CD14-positive monocyte (primary cell): Measurements from ENCODE around the gene CACNA1D. TPM values are rescaled to one million over a fixed set of nuclear protein-coding genes. Genes with fewer than 3 reads are reported as not detected.
A peak's percentile ranks its signal among the peaks of the same experiment; 100 is the strongest.

ENCODE experiments used
- DNase-seq, 3 donors: peaks; one replicate each; pipeline ENCODE4 v3.0.0-alpha.2; 2011 to 2022
- H2AFZ ChIP-seq: 2 replicates; pipeline ENCODE4 v1.6.0; 2012; ENCODE audit warnings: mild to moderate bottlenecking, low read depth, low read length, inconsistent platforms; ENCODE audit not compliant: insufficient read depth, poor library complexity, severe bottlenecking
- H3K27ac ChIP-seq, 2 donors: 1 replicate in 1 of 2; 2 replicates in 1 of 2; pipeline ENCODE4 v1.5.1; 2012 to 2013; ENCODE audit warnings: low read length in 2 of 2, control low read depth in 1 of 2, inconsistent platforms in 1 of 2, low read depth in 1 of 2, mild to moderate bottlenecking in 1 of 2
- H3K27me3 ChIP-seq, 2 donors: one replicate each; pipeline versions ENCODE4 v1.6.0 to v1.6.1; 2011 to 2013; ENCODE audit warnings: low read length in 2 of 2; ENCODE audit not compliant: control insufficient read depth in 2 of 2, insufficient read depth in 2 of 2
- H3K36me3 ChIP-seq, 2 donors: replicated peaks in 1 of 2; 1 replicate in 1 of 2; 2 replicates in 1 of 2; pipeline versions ENCODE4 v1.5.1 to v1.6.1; 2012 to 2013; ENCODE audit warnings: low read length in 2 of 2, control low read depth in 1 of 2, inconsistent platforms in 1 of 2, mild to moderate bottlenecking in 1 of 2; ENCODE audit not compliant: insufficient read depth in 2 of 2, control insufficient read depth in 1 of 2
- H3K4me1 ChIP-seq, 2 donors: 1 replicate in 1 of 2; 2 replicates in 1 of 2; pipeline versions ENCODE4 v1.5.1 to v1.6.1; 2012 to 2013; ENCODE audit warnings: low read length in 2 of 2, control low read depth in 1 of 2, inconsistent platforms in 1 of 2, mild to moderate bottlenecking in 1 of 2, moderate library complexity in 1 of 2; ENCODE audit not compliant: insufficient read depth in 2 of 2, control insufficient read depth in 1 of 2
- H3K4me2 ChIP-seq: replicated peaks from 2 replicates; pipeline ENCODE3; 2012; ENCODE audit warnings: low read length, moderate library complexity, mild to moderate bottlenecking; ENCODE audit not compliant: poor library complexity, severe bottlenecking; ENCODE audit errors: extremely low read depth
- H3K4me3 ChIP-seq, 3 experiments: fragments of 200-600 bp in 1 of 3; sonication (generic) in 1 of 3; replicated peaks in 1 of 3; 1 replicate in 2 of 3; 2 replicates in 1 of 3; pipeline ENCODE4 v1.5.1; 2011 to 2013; ENCODE audit warnings: low read length in 3 of 3, mild to moderate bottlenecking in 3 of 3, control low read depth in 2 of 3, low read depth in 2 of 3, inconsistent platforms in 1 of 3, moderate library complexity in 1 of 3
- H3K79me2 ChIP-seq: 2 replicates; pipeline ENCODE4 v1.6.0; 2012; ENCODE audit warnings: mild to moderate bottlenecking, control low read depth, inconsistent platforms, low read length, moderate library complexity; ENCODE audit not compliant: insufficient read depth
- H3K9ac ChIP-seq: 2 replicates; pipeline ENCODE4 v1.6.0; 2017; ENCODE audit warnings: low read length, mild to moderate bottlenecking; ENCODE audit not compliant: insufficient read depth, poor library complexity, severe bottlenecking
- H3K9me3 ChIP-seq, 2 donors: replicated peaks in 1 of 2; 1 replicate in 1 of 2; 2 replicates in 1 of 2; pipeline versions ENCODE4 v1.5.1 to v1.6.1; 2012 to 2013; ENCODE audit warnings: low read length in 2 of 2, control low read depth in 1 of 2; ENCODE audit not compliant: control insufficient read depth in 1 of 2, insufficient read depth in 1 of 2
- H4K20me1 ChIP-seq: 2 replicates; pipeline ENCODE4 v1.6.0; 2012; ENCODE audit warnings: mild to moderate bottlenecking, low read length, control low read depth, moderate library complexity; ENCODE audit not compliant: insufficient read depth
- H3K27ac Mint-ChIP-seq, 7 donors: one replicate each; pipeline ENCODE4 v1.8.0; 2020; ENCODE audit warnings: mild to moderate bottlenecking in 7 of 7, mixed read lengths in 7 of 7, moderate library complexity in 6 of 7, inconsistent platforms in 2 of 7
- H3K27me3 Mint-ChIP-seq, 3 donors: one replicate each; pipeline ENCODE4 v1.8.0; 2021 to 2022; ENCODE audit warnings: low read depth in 3 of 3, mild to moderate bottlenecking in 3 of 3, mixed read lengths in 3 of 3, moderate library complexity in 3 of 3, inconsistent platforms in 1 of 3
- H3K36me3 Mint-ChIP-seq, 2 donors: one replicate each; pipeline ENCODE4 v1.8.0; 2020; ENCODE audit warnings: mixed read lengths in 2 of 2, inconsistent platforms in 1 of 2, mild to moderate bottlenecking in 1 of 2
- H3K4me1 Mint-ChIP-seq: one replicate; pipeline ENCODE4 v1.8.0; 2020; ENCODE audit warnings: mild to moderate bottlenecking, mixed read lengths
- H3K4me3 Mint-ChIP-seq, 2 donors: one replicate each; pipeline ENCODE4 v1.8.0; 2020; ENCODE audit warnings: mild to moderate bottlenecking in 2 of 2, mixed read lengths in 2 of 2, moderate library complexity in 1 of 2
- H3K9me3 Mint-ChIP-seq, 7 donors: one replicate each; pipeline ENCODE4 v1.8.0; 2020 to 2022; ENCODE audit warnings: mixed read lengths in 7 of 7, mild to moderate bottlenecking in 6 of 7, moderate library complexity in 6 of 7, inconsistent platforms in 2 of 7
- WGBS: methylation state at CpG from one replicate; pipeline ENCODE4 v1.1.5; 2013; ENCODE audit warnings: missing lambda C conversion rate; ENCODE audit not compliant: insufficient coverage; 5-methylcytosine and 5-hydroxymethylcytosine counted together
- intact Hi-C, 2 donors: fragments of 100-400 bp; cut with micrococcal nuclease; formaldehyde crosslinking; loops; one replicate each; pipeline versions ENCODE4 v1.15.0 to v1.15.1; 2023
- polyA plus RNA-seq, 3 donors: library from polyadenylated mRNA; depleted of rRNA in 1 of 3; unstranded in 2 of 3; stranded (reverse) in 1 of 3; fragments of 300-500 nt in 2 of 3; fragments of >200 nt in 1 of 3; fragmentation: Illumina TruSeq in 2 of 3; gene quantifications; 1 replicate in 2 of 3; 2 replicates in 1 of 3; pipeline ENCODE4 v1.2.3, GENCODE V29; 2012 to 2021
- TF ChIP-seq, protein P1 (sequence below): fragments of 200-600 bp; IDR thresholded peaks from one replicate; pipeline ENCODE4 v1.8.0; 2022; ENCODE audit warnings: antibody characterized with exemption, mild to moderate bottlenecking

Gene CACNA1D
- polyA plus RNA-seq, 3 donors = 0.29 to 1.2 (median 0.98) TPM

GRCh38 chr3:53624061-53624857, 129.8 kb downstream of the CACNA1D start:
- intact Hi-C loops = no loop called here
- H3K4me3 ChIP-seq = no peak overlapping the region
- H3K9me3 Mint-ChIP-seq = peaks cover 0 to 2% (median 0%) of the 10 kb centered on the region in 7 donors
- no peaks in the 10 kb centered on the region for H3K36me3 Mint-ChIP-seq
- no peaks in the 10 kb centered on the region for H4K20me1 ChIP-seq
- no peaks in the 10 kb centered on the region for H3K9me3 ChIP-seq
- H3K27me3 ChIP-seq = peaks cover 7 to 24% of the 10 kb centered on the region in 2 donors
- DNase-seq = no peak
- no peaks in the 10 kb centered on the region for H3K4me1 Mint-ChIP-seq
- H3K27ac Mint-ChIP-seq = no peak overlapping the region
- WGBS = 86% methylated on average over 4 of the region's 10 CpGs
- no peak overlapping the region for H3K4me2 ChIP-seq
- H3K9ac ChIP-seq = no peak overlapping the region
- H3K36me3 ChIP-seq = no peaks in the 10 kb centered on the region
- peak overlapping the region in 1 of 2 donors; percentile 9 for H3K4me3 Mint-ChIP-seq
- TF ChIP-seq, protein P1, sequence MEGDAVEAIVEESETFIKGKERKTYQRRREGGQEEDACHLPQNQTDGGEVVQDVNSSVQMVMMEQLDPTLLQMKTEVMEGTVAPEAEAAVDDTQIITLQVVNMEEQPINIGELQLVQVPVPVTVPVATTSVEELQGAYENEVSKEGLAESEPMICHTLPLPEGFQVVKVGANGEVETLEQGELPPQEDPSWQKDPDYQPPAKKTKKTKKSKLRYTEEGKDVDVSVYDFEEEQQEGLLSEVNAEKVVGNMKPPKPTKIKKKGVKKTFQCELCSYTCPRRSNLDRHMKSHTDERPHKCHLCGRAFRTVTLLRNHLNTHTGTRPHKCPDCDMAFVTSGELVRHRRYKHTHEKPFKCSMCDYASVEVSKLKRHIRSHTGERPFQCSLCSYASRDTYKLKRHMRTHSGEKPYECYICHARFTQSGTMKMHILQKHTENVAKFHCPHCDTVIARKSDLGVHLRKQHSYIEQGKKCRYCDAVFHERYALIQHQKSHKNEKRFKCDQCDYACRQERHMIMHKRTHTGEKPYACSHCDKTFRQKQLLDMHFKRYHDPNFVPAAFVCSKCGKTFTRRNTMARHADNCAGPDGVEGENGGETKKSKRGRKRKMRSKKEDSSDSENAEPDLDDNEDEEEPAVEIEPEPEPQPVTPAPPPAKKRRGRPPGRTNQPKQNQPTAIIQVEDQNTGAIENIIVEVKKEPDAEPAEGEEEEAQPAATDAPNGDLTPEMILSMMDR = no peak
- H3K4me1 ChIP-seq = no peaks in the 10 kb centered on the region
- no peak overlapping the region for H2AFZ ChIP-seq
- no peaks in the 10 kb centered on the region for H3K79me2 ChIP-seq
- H3K27me3 Mint-ChIP-seq = peaks cover 14 to 49% (median 26%) of the 10 kb centered on the region in 3 donors
- H3K27ac ChIP-seq = no peak overlapping the region

DNA sequence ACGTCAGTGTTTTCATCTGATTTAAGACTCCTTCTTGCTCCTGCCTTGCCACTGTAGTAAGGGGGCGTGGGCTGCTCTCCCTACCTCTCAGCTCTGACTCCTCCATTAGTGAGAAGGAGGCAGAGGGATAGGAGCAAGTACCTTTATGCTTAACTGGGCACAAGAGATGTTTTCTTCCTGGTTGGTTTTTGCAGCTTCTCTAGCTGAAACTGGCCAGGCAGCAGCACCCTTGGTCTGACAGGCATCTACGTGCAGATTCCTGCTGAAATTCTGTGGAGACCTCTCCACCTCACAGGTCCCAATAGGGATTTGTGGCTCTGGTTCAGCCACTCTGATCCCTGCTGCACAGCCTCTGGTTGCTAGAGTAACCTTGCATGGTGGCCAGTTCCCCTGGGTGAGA, 132.5 kb downstream of the CACNA1D start:
- no peak overlapping the region for H2AFZ ChIP-seq
- H3K4me1 ChIP-seq = no peaks in the 10 kb centered on the region
- H3K4me2 ChIP-seq = no peak overlapping the region
- Mint-ChIP-seq H3K27ac (peak overlapping the region in 1 of 7 donors; percentile 1), H3K4me1 (no peaks in the 10 kb centered on the region), H3K9me3 (peaks cover 0 to 10% (median 2%) of the 10 kb centered on the region in 7 donors), H3K4me3 (no peak overlapping the region), H3K36me3 (no peaks in the 10 kb centered on the region), H3K27me3 (peaks cover 9 to 37% (median 18%) of the 10 kb centered on the region in 3 donors)
- H4K20me1 ChIP-seq = no peaks in the 10 kb centered on the region
- no peaks in the 10 kb centered on the region for H3K9me3 ChIP-seq
- no peak overlapping the region for H3K4me3 ChIP-seq
- WGBS = no CpG with 5 or more reads among the region's 3 CpGs
- H3K27me3 ChIP-seq = peaks cover 5 to 16% of the 10 kb centered on the region in 2 donors
- H3K9ac ChIP-seq = no peak overlapping the region
- H3K79me2 ChIP-seq = no peaks in the 10 kb centered on the region
- intact Hi-C loops = no loop called here
- H3K36me3 ChIP-seq = no peaks in the 10 kb centered on the region
- no peak overlapping the region for H3K27ac ChIP-seq
- TF ChIP-seq, protein P1 = no peak
- no peak for DNase-seq
